ENCODE results near the gene HIP1.

HIP1 gene

GRCh38 chr7:75737856-75738603 is 711 bp downstream of the HIP1 start:
- TF ChIP-seq CTCF (IDR thresholded peaks at IDR 0.05), result no peak

GRCh38 chr7:75735581-75736350 is 3.0 kb downstream of the HIP1 start:
- no peak for TF ChIP-seq CTCF (IDR thresholded peaks at IDR 0.05)

- TF ChIP-seq CTCF (IDR thresholded peaks at IDR 0.05), result no peak
Measured at GRCh38 chr7:75734586-75735458, 3.9 kb downstream of the HIP1 start.

- no peak for TF ChIP-seq CTCF (IDR thresholded peaks at IDR 0.05)
Measured at GRCh38 chr7:75732764-75733630, 5.7 kb downstream of the HIP1 start.

GRCh38 chr7:75732016-75732521 is 6.7 kb downstream of the HIP1 start:
- no peak for TF ChIP-seq CTCF (IDR thresholded peaks at IDR 0.05)

GRCh38 chr7:75729851-75730274 is 8.9 kb downstream of the HIP1 start:
- TF ChIP-seq CTCF (IDR thresholded peaks at IDR 0.05), result no peak

All from LNCAP (cell line).